GM23338 (cell line): ENCODE results near the gene EMCN. TPM values are rescaled to one million over a fixed set of nuclear protein-coding genes. Genes with fewer than 3 reads are reported as not detected.

Experiments
- ATAC-seq: fragments of 200-7000 bp; cut with Tn5 transposase; 3 replicates; pipeline ENCODE4 v1.9.1; 2020
- DNase-seq: peaks from one replicate; pipeline ENCODE4 v3.0.0-alpha.2; 2015; ENCODE audit warnings: low spot score
- H2AFZ ChIP-seq: fragments of 200-600 bp; sonication (generic); 2 replicates; pipeline ENCODE4 v1.8.0; 2016; ENCODE audit warnings: antibody characterized with exemption, mild to moderate bottlenecking, moderate library complexity
- H3F3A ChIP-seq: fragments of 200-600 bp; sonication (generic); replicated peaks from 2 replicates; pipeline ENCODE4 v1.8.0; 2017; ENCODE audit warnings: antibody characterized with exemption, mixed run types, low read depth
- H3K27ac ChIP-seq: fragments of 200-600 bp; sonication (generic); 2 replicates; pipeline ENCODE4 v1.6.1; 2016; ENCODE audit warnings: low read depth
- H3K27me3 ChIP-seq: fragments of 200-600 bp; sonication (generic); 2 replicates; pipeline ENCODE4 v1.8.0; 2016; ENCODE audit warnings: mild to moderate bottlenecking, mixed run types, moderate library complexity; ENCODE audit not compliant: insufficient read depth
- H3K36me3 ChIP-seq: fragments of 200-600 bp; sonication (generic); 2 replicates; pipeline ENCODE4 v1.8.0; 2016; ENCODE audit warnings: mild to moderate bottlenecking; ENCODE audit not compliant: insufficient read depth
- H3K4me1 ChIP-seq: fragments of 200-600 bp; sonication (generic); 2 replicates; pipeline ENCODE4 v1.8.0; 2016; ENCODE audit warnings: mild to moderate bottlenecking, moderate library complexity; ENCODE audit not compliant: insufficient read depth
- H3K4me2 ChIP-seq: fragments of 200-600 bp; sonication (generic); 2 replicates; pipeline ENCODE4 v1.7.1; 2017; ENCODE audit warnings: mixed run types
- H3K4me3 ChIP-seq: fragments of 200-600 bp; sonication (generic); 2 replicates; pipeline ENCODE4 v1.6.1; 2016; ENCODE audit warnings: mixed run types
- H3K79me2 ChIP-seq: fragments of 200-600 bp; sonication (generic); replicated peaks from 2 replicates; pipeline ENCODE4 v1.8.0; 2017; ENCODE audit warnings: mild to moderate bottlenecking; ENCODE audit not compliant: insufficient read depth
- H3K9me2 ChIP-seq: fragments of 200-600 bp; sonication (generic); 2 replicates; pipeline ENCODE4 v1.8.0; 2017; ENCODE audit not compliant: insufficient read depth
- H4K20me1 ChIP-seq: fragments of 200-600 bp; sonication (generic); replicated peaks from 2 replicates; pipeline ENCODE4 v1.8.0; 2017; ENCODE audit warnings: mild to moderate bottlenecking; ENCODE audit not compliant: insufficient read depth
- H3K27ac Mint-ChIP-seq: 2 replicates; pipeline ENCODE4 v1.8.0; 2020; ENCODE audit warnings: inconsistent platforms, mild to moderate bottlenecking, moderate library complexity, mixed read lengths
- H3K27me3 Mint-ChIP-seq: 3 replicates; pipeline ENCODE4 v1.8.0; 2022; ENCODE audit warnings: low read depth, mild to moderate bottlenecking, moderate library complexity, mixed read lengths, inconsistent platforms; ENCODE audit not compliant: insufficient read depth, poor library complexity
- H3K36me3 Mint-ChIP-seq: 3 replicates; pipeline ENCODE4 v1.8.0; 2021; ENCODE audit warnings: low read depth, mild to moderate bottlenecking, inconsistent platforms, moderate library complexity, mixed read lengths
- H3K4me1 Mint-ChIP-seq: 3 replicates; pipeline ENCODE4 v1.8.0; 2020; ENCODE audit warnings: mild to moderate bottlenecking, inconsistent platforms, mixed read lengths
- H3K4me3 Mint-ChIP-seq: 3 replicates; pipeline ENCODE4 v1.8.0; 2021; ENCODE audit warnings: moderate library complexity, mild to moderate bottlenecking, inconsistent platforms, mixed read lengths
- H3K9me3 Mint-ChIP-seq: 3 replicates; pipeline ENCODE4 v1.8.0; 2020; ENCODE audit warnings: moderate library complexity, mild to moderate bottlenecking, inconsistent platforms, mixed read lengths
- ETS1 ChIP-seq: IDR thresholded peaks from 2 replicates; pipeline ENCODE4 v1.6.1; 2016; ENCODE audit warnings: antibody characterized with exemption
- EZH2 ChIP-seq: fragments of 200-600 bp; sonication (generic); IDR thresholded peaks from one replicate; pipeline ENCODE4 v1.8.0; 2017; ENCODE audit warnings: antibody characterized with exemption, mild to moderate bottlenecking, low read depth; ENCODE audit not compliant: unreplicated experiment
- JUNB ChIP-seq: IDR thresholded peaks from one replicate; pipeline ENCODE4 v1.6.1; 2016; ENCODE audit warnings: antibody characterized with exemption; ENCODE audit not compliant: unreplicated experiment
- POLR2AphosphoS5 ChIP-seq: IDR thresholded peaks from 2 replicates; pipeline ENCODE4 v1.6.1; 2016; ENCODE audit warnings: antibody characterized with exemption, low read depth
- REST ChIP-seq: IDR thresholded peaks from one replicate; pipeline ENCODE4 v1.6.1; 2018; ENCODE audit warnings: antibody characterized with exemption; ENCODE audit not compliant: unreplicated experiment
- STAT1 ChIP-seq: IDR thresholded peaks from one replicate; pipeline ENCODE4 v1.6.1; 2016; ENCODE audit warnings: antibody characterized with exemption; ENCODE audit not compliant: unreplicated experiment
- ZNF114 ChIP-seq: fragments of 250-450 bp; sonication (Bioruptor Pico); IDR thresholded peaks from 2 replicates; pipeline ENCODE4 v1.5.0; 2020; ENCODE audit warnings: mild to moderate bottlenecking, moderate library complexity
- ZNF331 ChIP-seq: fragments of 250-450 bp; sonication (Bioruptor Pico); IDR thresholded peaks from 2 replicates; pipeline ENCODE4 v1.5.0; 2020; ENCODE audit warnings: low read depth, mild to moderate bottlenecking, moderate library complexity
- ZNF462 ChIP-seq: fragments of 250-450 bp; sonication (Bioruptor Pico); IDR thresholded peaks from 2 replicates; pipeline ENCODE4 v1.5.0; 2020; ENCODE audit warnings: mild to moderate bottlenecking, moderate library complexity
- polyA plus RNA-seq: library from polyadenylated mRNA; unstranded; fragments of >200 nt; fragmentation: Nextera tagmentation; extraction: Ambion mirVana; gene quantifications from 2 replicates; pipeline ENCODE4 v1.2.1, GENCODE V29; 2016
- total RNA-seq: library from RNA; depleted of rRNA; stranded (reverse); fragments of >200 nt; shearing (Covaris generic); gene quantifications from 2 replicates; pipeline ENCODE4 v1.2.3, GENCODE V29; 2014

Gene EMCN
- total and polyA plus RNA-seq, 2 experiments from 2014 or later = not detected

GRCh38 chr4:100429616-100430015, 88.2 kb downstream of the EMCN start (continued):
- no peak for TF ChIP-seq EZH2
- no peak for TF ChIP-seq JUNB
- TF ChIP-seq REST = no peak
- no peak for TF ChIP-seq ETS1

- no peak for ATAC-seq
- Histone ChIP-seq H3K79me2 (no peaks in the 10 kb centered on the region), H3K4me1 (no peaks in the 10 kb centered on the region), H3K27me3 (no peaks in the 10 kb centered on the region), H4K20me1 (no peaks in the 10 kb centered on the region), H3K36me3 (no peaks in the 10 kb centered on the region), H3F3A (no peaks in the 10 kb centered on the region), H3K4me2 (no peak overlapping the region), H3K27ac (no peak overlapping the region), H2AFZ (no peak overlapping the region), H3K9me2 (no peaks in the 10 kb centered on the region), H3K4me3 (no peak overlapping the region)
- no peak overlapping the region for H3K27ac Mint-ChIP-seq
- H3K27me3 Mint-ChIP-seq = no peaks in the 10 kb centered on the region
- H3K9me3 Mint-ChIP-seq = no peaks in the 10 kb centered on the region; the same call in 2 of the 3 replicates
- H3K4me1 Mint-ChIP-seq = 0 out of 3 replicates have a peak, but pooled peaks cover under 1% of the 10 kb centered on the region
- no peak for TF ChIP-seq ZNF331
- TF ChIP-seq EZH2 = no peak
- TF ChIP-seq ZNF462 (CRISPR knock-in tag) = no peak
- no peak for TF ChIP-seq ZNF114 (CRISPR knock-in tag)
- TF ChIP-seq STAT1 = no peak
- TF ChIP-seq POLR2AphosphoS5 = no peak
- no peaks in the 10 kb centered on the region for H3K36me3 Mint-ChIP-seq
- DNase-seq = no peak
- no peak overlapping the region for H3K4me3 Mint-ChIP-seq
Measured at GRCh38 chr4:100428051-100428450, 89.8 kb downstream of the EMCN start.
